Measurements from ENCODE around the gene SNAPC1. TPM values are rescaled to one million over a fixed set of nuclear protein-coding genes. Genes with fewer than 3 reads are reported as not detected.

The SNAPC1 gene
- total RNA-seq, 1 experiment from 2014 or later = 33.4 TPM

GRCh38 chr14:61836807-61837206 lies 74.6 kb downstream of the SNAPC1 start:
- no peaks in the 10 kb centered on the region for H3K36me3 ChIP-seq (ENCODE audit: insufficient read depth, low read length)
- H3K27ac ChIP-seq (ENCODE audit: low read length) = no peak overlapping the region
- peak overlapping the region; percentile 3 for H3K4me2 ChIP-seq (ENCODE audit: low read depth, low read length, poor library complexity, severe bottlenecking)
- DNase-seq = peak; percentile 62
- no peak overlapping the region for H2AFZ ChIP-seq (ENCODE audit: low read length)
- H3K27me3 ChIP-seq (ENCODE audit: low read length) = no peaks in the 10 kb centered on the region
- H4K20me1 ChIP-seq (ENCODE audit: insufficient read depth, low read depth, low read length) = no peaks in the 10 kb centered on the region
- H3K9me2 ChIP-seq (replicated peaks; ENCODE audit: insufficient read depth, low read length) = no peaks in the 10 kb centered on the region
- no peaks in the 10 kb centered on the region for H3K79me2 ChIP-seq (ENCODE audit: low read length)
- no peak overlapping the region for H3K9ac ChIP-seq (ENCODE audit: low read length)
- H3K9me3 ChIP-seq (ENCODE audit: low read length) = no peaks in the 10 kb centered on the region
- peaks cover 14% of the 10 kb centered on the region for H3K4me1 ChIP-seq (ENCODE audit: low read length)
- no peak overlapping the region for H3K4me3 ChIP-seq (ENCODE audit: low read length)

- DNase-seq = peak; percentile 95
- Histone ChIP-seq H2AFZ (ENCODE audit: low read length) (0 out of 2 replicates have a peak overlapping the region, but pooled peaks have one; percentile 1), H3K4me2 (ENCODE audit: low read depth, low read length, poor library complexity, severe bottlenecking) (no peak overlapping the region), H3K4me1 (ENCODE audit: low read length) (peaks cover 14% of the 10 kb centered on the region), H3K9ac (ENCODE audit: low read length) (no peak overlapping the region), H3K9me3 (ENCODE audit: low read length) (no peaks in the 10 kb centered on the region), H4K20me1 (ENCODE audit: insufficient read depth, low read depth, low read length) (no peaks in the 10 kb centered on the region), H3K9me2 (replicated peaks; ENCODE audit: insufficient read depth, low read length) (no peaks in the 10 kb centered on the region), H3K27me3 (ENCODE audit: low read length) (no peaks in the 10 kb centered on the region), H3K4me3 (ENCODE audit: low read length) (no peak overlapping the region), H3K79me2 (ENCODE audit: low read length) (no peaks in the 10 kb centered on the region), H3K36me3 (ENCODE audit: insufficient read depth, low read length) (no peaks in the 10 kb centered on the region), H3K27ac (ENCODE audit: low read length) (no peak overlapping the region)
These were observed 75.4 kb downstream of the SNAPC1 start for GRCh38 chr14:61837336-61838229.

- H3K27ac ChIP-seq (ENCODE audit: low read length) = no peak overlapping the region
- H3K27me3 ChIP-seq (ENCODE audit: low read length) = no peaks in the 10 kb centered on the region
- no peak for DNase-seq
- H3K4me1 ChIP-seq (ENCODE audit: low read length) = peaks cover 14% of the 10 kb centered on the region
- no peak overlapping the region for H3K4me2 ChIP-seq (ENCODE audit: low read depth, low read length, poor library complexity, severe bottlenecking)
- no peaks in the 10 kb centered on the region for H3K9me2 ChIP-seq (replicated peaks; ENCODE audit: insufficient read depth, low read length)
- no peak overlapping the region for H2AFZ ChIP-seq (ENCODE audit: low read length)
- H3K9ac ChIP-seq (ENCODE audit: low read length) = no peak overlapping the region
- no peaks in the 10 kb centered on the region for H3K36me3 ChIP-seq (ENCODE audit: insufficient read depth, low read length)
- no peaks in the 10 kb centered on the region for H4K20me1 ChIP-seq (ENCODE audit: insufficient read depth, low read depth, low read length)
- H3K9me3 ChIP-seq (ENCODE audit: low read length) = no peaks in the 10 kb centered on the region
- no peak overlapping the region for H3K4me3 ChIP-seq (ENCODE audit: low read length)
- H3K79me2 ChIP-seq (ENCODE audit: low read length) = no peaks in the 10 kb centered on the region
These were observed 76.5 kb downstream of the SNAPC1 start for GRCh38 chr14:61838661-61839245.

- Histone ChIP-seq H3K9me3 (ENCODE audit: low read length) (no peaks in the 10 kb centered on the region), H4K20me1 (ENCODE audit: insufficient read depth, low read depth, low read length) (no peaks in the 10 kb centered on the region), H3K36me3 (ENCODE audit: insufficient read depth, low read length) (no peaks in the 10 kb centered on the region), H3K27me3 (ENCODE audit: low read length) (no peaks in the 10 kb centered on the region), H3K27ac (ENCODE audit: low read length) (no peak overlapping the region), H2AFZ (ENCODE audit: low read length) (no peak overlapping the region), H3K4me1 (ENCODE audit: low read length) (peaks cover 14% of the 10 kb centered on the region), H3K9ac (ENCODE audit: low read length) (no peak overlapping the region), H3K79me2 (ENCODE audit: low read length) (no peaks in the 10 kb centered on the region), H3K9me2 (replicated peaks; ENCODE audit: insufficient read depth, low read length) (no peaks in the 10 kb centered on the region), H3K4me3 (ENCODE audit: low read length) (no peak overlapping the region), H3K4me2 (ENCODE audit: low read depth, low read length, poor library complexity, severe bottlenecking) (no peak overlapping the region)
- no peak for DNase-seq
These were observed 77.3 kb downstream of the SNAPC1 start for GRCh38 chr14:61839507-61839906.

- no peaks in the 10 kb centered on the region for H3K9me3 ChIP-seq (ENCODE audit: low read length)
- no peaks in the 10 kb centered on the region for H4K20me1 ChIP-seq (ENCODE audit: insufficient read depth, low read depth, low read length)
- H3K9ac ChIP-seq (ENCODE audit: low read length) = no peak overlapping the region
- H2AFZ ChIP-seq (ENCODE audit: low read length) = no peak overlapping the region
- H3K36me3 ChIP-seq (ENCODE audit: insufficient read depth, low read length) = no peaks in the 10 kb centered on the region
- H3K27me3 ChIP-seq (ENCODE audit: low read length) = no peaks in the 10 kb centered on the region
- H3K79me2 ChIP-seq (ENCODE audit: low read length) = no peaks in the 10 kb centered on the region
- peaks cover 14% of the 10 kb centered on the region for H3K4me1 ChIP-seq (ENCODE audit: low read length)
- no peak overlapping the region for H3K27ac ChIP-seq (ENCODE audit: low read length)
- DNase-seq = no peak
- H3K9me2 ChIP-seq (replicated peaks; ENCODE audit: insufficient read depth, low read length) = no peaks in the 10 kb centered on the region
- no peak overlapping the region for H3K4me2 ChIP-seq (ENCODE audit: low read depth, low read length, poor library complexity, severe bottlenecking)
- H3K4me3 ChIP-seq (ENCODE audit: low read length) = no peak overlapping the region
These were observed 78.9 kb downstream of the SNAPC1 start for GRCh38 chr14:61841145-61841544.

Other genes starting within 250 kb of the SNAPC1 start
- gene HIF1A, start 66.9 kb upstream of the SNAPC1 start, total RNA-seq (2014; rRNA removed; shearing (Covaris generic); ENCODE audit: low replicate concordance) = 111 and 233 TPM in 2 replicates
- gene SYT16, start 50.3 kb downstream of the SNAPC1 start, total RNA-seq (2014; rRNA removed; shearing (Covaris generic); ENCODE audit: low replicate concordance) = 3.4 and 4.8 TPM in 2 replicates